Measurements from ENCODE around the gene BSND.

DNA sequence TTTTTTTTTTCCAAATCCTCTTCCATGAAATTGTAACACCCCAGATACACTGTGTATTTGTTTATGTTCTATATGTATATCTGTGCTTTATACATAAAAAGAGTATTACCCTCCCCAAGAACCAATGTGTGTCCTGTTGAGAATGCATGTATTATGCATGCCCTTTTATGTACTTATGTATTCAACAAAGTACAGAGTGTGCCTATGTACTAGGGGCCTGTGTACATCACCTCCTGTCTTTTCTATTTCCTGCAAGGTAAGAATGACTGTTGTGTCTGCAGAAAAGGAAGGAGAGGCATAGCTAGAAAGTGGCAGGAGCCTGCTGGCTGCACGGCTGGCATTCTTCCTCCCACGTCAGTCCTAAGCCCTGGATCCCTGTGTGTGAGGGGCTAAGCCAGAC is 11.3 kb upstream of the BSND start:
- TF ChIP-seq, protein P1, sequence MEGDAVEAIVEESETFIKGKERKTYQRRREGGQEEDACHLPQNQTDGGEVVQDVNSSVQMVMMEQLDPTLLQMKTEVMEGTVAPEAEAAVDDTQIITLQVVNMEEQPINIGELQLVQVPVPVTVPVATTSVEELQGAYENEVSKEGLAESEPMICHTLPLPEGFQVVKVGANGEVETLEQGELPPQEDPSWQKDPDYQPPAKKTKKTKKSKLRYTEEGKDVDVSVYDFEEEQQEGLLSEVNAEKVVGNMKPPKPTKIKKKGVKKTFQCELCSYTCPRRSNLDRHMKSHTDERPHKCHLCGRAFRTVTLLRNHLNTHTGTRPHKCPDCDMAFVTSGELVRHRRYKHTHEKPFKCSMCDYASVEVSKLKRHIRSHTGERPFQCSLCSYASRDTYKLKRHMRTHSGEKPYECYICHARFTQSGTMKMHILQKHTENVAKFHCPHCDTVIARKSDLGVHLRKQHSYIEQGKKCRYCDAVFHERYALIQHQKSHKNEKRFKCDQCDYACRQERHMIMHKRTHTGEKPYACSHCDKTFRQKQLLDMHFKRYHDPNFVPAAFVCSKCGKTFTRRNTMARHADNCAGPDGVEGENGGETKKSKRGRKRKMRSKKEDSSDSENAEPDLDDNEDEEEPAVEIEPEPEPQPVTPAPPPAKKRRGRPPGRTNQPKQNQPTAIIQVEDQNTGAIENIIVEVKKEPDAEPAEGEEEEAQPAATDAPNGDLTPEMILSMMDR (IDR thresholded peaks at IDR 0.05; ENCODE audit: poor library complexity, severe bottlenecking): no peak
- TF ChIP-seq POLR2AphosphoS5 (IDR thresholded peaks at IDR 0.05): no peak

All from neural cell (in vitro differentiated cells).